GM18951 (cell line): ENCODE results near the gene SLC35B2.
A peak's percentile ranks its signal among the peaks of the same experiment; 100 is the strongest.

Experiments used
- POLR2A ChIP-seq: IDR thresholded peaks from 4 replicates; pipeline ENCODE4 v1.6.1; 2011; ENCODE audit warnings: mild to moderate bottlenecking; ENCODE audit not compliant: insufficient read length, insufficient read depth; ENCODE audit errors: extremely low read depth
- in situ Hi-C: fragments of 300-500 bp; cut with MboI; formaldehyde crosslinking; loops from one replicate; pipeline ENCODE4 v1.12.0; 2022; ENCODE audit warnings: low sequenced_read_pairs, mixed read lengths, inconsistent platforms; ENCODE audit not compliant: unreplicated experiment

Gene SLC35B2

DNA sequence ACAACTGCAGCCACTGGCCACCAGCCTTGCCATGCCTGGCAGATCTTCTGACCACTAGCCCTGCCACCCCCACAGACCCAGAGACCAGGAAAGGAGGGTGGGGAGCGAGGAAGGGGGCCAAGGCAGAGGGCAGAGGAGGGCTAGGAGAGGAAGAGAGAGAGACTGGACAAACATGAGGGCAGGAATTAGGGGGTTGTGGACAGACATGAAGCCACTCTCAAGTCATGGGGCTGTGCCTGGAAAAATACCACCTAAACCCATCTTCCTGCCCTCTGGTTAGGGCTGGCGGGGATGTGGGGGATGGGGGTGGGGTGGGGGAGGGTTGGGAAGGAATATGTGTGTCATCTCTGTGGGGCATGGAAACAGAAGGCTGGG, 35.4 kb downstream of the SLC35B2 start:
- in situ Hi-C loops: no loop called here
- TF ChIP-seq POLR2A: no peak

DNA sequence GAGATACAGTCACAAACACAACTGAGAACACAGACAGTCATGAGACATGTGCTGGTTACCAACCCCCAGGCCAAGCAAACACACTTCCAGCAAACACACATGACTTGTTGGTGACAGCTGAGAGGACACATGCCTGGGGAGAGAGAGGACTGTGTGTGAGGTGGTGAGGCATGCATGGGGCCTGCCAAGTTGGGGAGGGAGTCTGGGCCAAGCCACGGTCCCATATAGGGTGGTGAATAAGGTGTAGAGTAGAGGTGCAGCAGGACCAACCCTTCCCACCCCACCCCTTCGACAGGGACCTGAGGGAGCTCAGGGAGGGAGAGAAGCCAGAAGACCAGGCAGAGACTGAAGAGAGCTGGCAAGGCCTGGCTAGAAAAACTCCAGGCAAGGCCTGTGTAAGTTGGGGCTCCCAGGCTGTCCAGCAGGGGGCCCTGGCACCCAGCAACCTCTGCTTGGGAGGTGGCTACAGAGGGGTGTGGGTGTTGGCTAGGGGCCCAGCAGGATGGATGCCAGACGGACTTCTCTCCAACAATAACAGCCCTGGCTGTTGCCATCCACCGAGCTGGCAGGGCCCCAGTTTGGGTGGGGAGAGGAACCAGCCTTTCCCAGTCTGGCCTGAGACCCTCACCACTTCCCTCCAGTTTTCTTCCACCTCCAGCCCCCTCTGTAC, 35.9 kb downstream of the SLC35B2 start:
- TF ChIP-seq POLR2A: no peak
- in situ Hi-C loops: no loop called here

DNA sequence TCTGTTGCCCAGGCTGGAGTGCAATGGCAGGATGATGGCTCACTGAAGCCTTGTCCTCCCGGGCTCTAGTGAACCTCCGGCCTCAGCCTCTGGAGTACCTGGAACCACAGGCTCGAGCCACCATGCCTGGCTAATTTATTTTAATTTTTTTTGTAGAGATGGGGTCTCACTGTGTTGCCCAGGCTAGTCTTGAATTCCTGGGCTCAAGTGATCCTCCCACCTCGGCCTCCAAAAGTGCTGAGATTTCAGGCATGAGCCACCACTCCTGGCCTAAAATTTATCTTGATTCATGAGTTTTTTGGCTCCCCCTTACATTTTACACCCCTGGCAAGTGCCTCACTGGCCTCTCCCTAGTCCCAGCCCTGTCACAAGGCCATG, 36.4 kb downstream of the SLC35B2 start:
- in situ Hi-C loops: no loop called here
- no peak for TF ChIP-seq POLR2A

DNA sequence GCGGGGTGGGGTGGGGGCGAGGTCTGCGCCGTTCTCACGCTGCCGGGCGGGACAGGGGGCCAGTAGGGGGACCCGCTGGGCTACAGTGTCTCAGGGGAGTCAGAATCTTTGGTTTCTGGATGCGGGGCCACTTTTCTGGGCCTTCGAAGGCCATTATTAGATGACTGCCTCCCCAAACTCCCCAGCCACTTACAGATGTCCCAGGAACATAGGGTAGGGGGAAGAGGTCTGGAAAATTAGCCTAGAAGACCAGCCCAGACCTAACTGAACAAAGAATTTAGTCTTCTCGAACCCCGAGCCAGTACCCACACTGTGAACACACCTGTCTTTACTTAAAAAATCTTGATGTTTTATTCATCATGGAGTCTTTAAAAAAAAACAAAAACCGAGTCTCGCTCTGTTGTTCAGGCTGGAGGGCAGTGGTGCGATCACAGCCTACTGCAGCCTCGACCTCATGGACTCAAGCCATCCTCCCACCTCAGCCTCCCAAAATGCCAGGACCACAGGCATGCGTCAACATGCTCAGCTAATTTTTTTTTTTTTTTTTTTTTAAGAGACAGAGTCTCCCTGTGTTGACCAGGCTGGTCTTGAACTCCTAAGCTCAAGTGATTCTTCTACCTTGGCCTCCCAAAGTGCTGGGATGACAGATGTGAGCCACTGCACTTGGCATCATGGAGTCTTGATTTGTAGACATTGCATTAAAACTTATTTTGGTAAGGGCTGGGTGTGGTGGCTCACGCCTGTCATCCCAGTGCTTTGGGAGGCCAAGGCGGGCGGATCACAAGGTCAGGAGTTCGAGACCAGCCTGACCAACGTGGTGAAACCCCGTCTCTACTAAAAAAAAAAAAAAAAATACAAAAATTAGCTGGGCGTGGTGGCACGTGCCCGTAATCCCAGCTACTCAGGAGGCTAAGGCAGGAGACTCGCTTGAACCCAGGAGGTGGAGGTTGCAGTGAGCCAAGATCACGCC, 37.2 kb downstream of the SLC35B2 start:
- TF ChIP-seq POLR2A: no peak
- in situ Hi-C loops: no loop called here

DNA sequence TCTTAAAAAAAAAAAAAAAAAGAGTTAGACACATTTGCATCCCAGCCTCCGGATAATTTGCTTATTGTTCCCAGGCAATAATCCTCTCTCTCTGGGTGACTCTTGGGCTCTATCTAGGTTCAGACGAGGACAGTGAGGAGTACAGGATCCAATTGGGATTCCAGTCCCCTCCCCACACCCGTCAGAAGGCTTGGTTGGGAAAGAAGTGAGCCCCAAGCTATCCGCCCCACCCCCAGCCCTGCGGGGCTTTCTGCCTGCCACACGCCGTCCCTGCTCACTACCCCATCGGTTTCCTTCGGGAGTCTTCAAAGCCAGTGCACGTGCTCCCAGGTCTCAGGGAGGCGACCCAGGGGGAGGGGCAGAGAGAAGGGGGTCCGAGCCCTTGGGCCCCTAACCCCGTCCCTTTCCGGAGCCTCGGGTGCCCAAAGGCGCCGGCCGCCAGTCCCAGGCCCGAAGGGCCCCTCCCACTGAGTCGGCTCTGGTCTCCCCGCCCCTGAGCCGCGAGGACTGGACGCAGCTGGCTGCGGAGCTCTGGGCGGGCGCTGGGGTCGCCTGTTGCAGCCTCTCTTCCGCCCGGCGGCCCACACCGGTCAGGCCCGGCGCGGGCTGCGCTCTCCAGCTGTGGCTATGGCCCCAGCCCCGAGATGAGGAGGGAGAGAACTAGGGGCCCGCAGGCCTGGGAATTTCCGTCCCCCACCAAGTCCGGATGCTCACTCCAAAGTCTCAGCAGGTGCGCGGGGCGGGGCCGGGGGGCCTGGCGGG, 38.1 kb downstream of the SLC35B2 start:
- TF ChIP-seq POLR2A: peak; percentile 67
- in situ Hi-C loops: no loop called here

DNA sequence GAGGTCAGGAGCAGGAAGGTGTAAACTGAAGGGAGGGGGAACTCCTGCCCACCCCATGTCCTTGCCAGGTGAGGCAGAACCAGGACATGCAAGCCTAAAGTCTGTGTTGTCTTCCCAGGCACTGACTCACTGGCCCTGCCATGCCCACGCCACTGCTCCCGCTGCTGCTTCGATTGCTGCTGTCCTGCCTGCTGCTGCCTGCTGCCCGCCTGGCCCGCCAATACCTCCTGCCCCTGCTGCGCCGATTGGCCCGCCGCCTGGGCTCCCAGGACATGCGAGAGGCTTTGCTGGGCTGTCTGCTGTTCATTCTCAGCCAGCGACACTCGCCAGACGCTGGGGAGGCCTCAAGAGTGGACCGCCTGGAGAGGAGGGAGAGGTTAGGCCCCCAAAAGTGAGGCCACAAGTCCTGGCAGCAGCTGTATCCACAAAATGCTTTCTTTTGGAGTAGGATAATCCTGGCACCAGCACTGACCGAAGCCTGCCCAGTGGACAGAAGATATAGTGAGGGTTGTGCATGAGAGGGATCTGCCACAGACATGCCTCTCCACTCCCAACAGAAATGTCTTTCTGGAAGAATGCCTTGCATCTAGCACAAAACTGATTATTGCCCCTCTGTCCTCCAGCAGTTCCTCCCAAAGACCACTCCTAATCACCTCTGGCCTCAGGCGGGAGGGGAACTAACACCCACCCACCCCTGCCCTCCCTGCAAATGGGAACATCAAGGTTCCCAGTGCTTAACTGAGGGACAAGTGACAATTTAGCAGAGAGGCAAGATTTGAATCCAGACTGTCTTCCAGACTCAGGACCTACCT, 39.8 kb downstream of the SLC35B2 start:
- in situ Hi-C loops: no loop called here
- no peak for TF ChIP-seq POLR2A

DNA sequence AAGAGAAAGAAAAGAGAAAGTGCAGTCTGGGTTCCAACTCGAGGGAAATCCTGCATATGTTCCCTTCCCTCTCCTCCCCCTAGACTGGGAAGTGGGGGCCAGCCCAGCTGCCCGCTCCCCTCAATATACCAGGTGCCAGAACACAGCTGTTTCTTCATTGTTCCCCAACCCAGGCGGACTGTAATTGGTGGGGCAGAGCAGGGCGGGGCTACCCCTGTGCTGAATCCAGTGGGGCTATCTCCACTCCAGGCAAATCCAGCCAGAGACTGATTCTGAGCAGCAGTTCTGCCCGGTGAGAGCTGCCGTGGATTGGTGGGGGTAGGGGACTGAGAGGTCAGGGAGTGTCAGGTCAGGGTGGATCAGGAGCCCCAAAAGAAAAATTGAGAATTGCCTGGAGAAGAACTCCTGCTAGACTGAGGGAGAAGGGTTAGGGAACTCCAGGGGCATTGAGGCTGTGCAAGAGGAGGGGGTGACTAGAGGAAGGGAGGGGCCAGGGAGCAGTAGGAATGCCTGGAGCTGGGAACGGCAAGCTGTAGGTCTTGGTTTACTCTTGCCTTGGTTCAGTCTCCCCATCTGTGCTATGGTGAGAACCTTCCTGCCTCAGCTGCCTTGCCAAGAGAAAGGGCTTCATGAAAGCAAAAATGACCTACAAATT, 40.5 kb downstream of the SLC35B2 start, which contains the start of gene MYMX:
TSS of gene MYMX (plus strand) at position 250 of the 655 bp plus-strand sequence. CDS start 546 bp downstream, outside the sequence.
- in situ Hi-C loops: no loop called here
- no peak for TF ChIP-seq POLR2A

DNA sequence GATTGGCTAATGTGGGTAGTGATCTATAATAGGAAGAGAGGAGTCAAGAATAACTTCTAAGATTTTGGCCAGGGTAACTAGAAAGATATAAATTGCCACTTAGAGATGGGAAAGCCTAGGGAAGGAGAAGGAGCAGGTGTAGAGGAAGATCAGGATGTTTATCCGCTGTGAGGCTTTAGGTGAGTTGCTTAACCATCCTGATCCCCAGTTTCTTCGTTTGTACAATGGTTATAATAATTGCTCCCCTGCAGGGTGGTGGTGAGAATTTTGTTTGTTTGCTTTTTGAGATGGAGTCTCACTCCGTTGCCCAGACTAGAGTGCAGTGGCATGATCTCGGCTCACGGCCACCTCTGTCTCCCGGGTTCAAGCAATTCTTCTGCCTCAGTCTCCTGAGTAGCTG, 43.0 kb downstream of the SLC35B2 start:
- TF ChIP-seq POLR2A: no peak
- in situ Hi-C loops: no loop called here

DNA sequence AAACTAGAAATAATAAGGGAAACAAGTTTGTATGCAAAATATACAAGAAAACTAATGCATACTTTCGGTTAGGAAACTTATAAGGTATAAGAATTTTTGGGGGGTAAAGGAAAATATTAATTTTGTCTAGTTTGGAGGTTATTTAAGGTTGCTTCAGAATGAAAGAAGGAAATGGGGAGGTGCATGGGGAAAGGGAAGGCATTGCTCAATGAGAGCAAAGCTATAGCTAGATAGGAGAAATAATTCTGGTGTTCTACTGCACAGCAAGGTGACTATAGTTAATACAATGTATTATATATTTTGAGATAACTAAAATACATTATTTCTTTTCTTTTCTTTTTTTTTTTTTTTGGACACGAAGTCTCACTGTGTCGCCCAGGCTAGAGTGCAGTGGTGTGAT, 46.0 kb downstream of the SLC35B2 start:
- in situ Hi-C loops: no loop called here
- TF ChIP-seq POLR2A: no peak

DNA sequence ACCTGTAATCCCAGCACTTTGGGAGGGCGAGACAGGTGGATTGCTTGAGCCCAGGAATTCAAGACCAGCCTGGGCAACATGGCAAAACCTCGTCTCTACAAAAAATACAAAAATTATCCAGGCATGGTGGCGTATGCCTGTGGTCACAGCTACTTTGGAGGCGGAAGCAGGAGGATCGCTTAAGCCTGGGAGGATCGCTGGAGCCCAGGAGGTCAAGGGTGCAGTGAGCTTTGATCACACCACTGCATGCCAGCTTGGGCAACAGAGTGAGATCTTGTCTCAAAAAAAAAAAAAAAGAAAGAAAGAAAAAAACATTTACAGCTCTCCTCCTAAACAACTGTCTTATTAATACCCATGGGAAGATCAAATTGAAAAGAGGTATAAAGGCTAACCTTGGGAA, 49.4 kb downstream of the SLC35B2 start:
- in situ Hi-C loops: no loop called here
- no peak for TF ChIP-seq POLR2A
